ENCODE measurements around the gene RERG.

- TF ChIP-seq CTCF (conservative IDR thresholded peaks at IDR 0.05; ENCODE audit: low read length): no peak
- no peak for TF ChIP-seq EZH2phosphoT487 (IDR thresholded peaks at IDR 0.05; ENCODE audit: borderline replicate concordance, low read depth, low read length)
Measured at GRCh38 chr12:15154103-15154502, 67.1 kb downstream of the RERG start.

Measured in OCI-LY7 (cell line).